Kasumi-1 (cell line): ENCODE data around the gene CDKAL1.
"Not testable (repeated sequence)": the region's sequence is repeated elsewhere in the genome, so short reads cannot be mapped to it uniquely, and the experiment has no call there.

Experiments
- DNase-seq, 2 experiments: peaks; one replicate each; lab custom pipeline; 2025; lab: John Stamatoyannopoulos, UW

The CDKAL1 gene

DNA sequence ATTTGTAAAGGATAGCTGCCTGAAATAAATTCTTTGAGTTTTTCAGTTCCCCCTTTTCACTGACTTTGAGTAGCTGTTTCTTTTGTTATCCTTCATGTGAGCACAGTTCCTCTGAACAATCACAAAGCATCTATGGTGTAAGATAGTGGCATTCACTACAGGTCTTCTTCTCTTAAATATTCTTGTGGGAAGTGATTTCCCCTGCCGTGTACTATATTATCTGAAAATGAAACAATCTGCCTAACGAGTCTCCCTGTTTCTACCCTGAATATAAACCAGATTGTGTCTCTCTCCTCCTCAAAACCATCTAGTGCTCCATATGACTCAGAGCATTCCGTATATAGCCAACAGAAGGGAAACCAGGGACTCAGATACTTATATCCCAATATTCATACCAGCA, 679.2 kb downstream of the CDKAL1 start:
- no peak for DNase-seq

DNA sequence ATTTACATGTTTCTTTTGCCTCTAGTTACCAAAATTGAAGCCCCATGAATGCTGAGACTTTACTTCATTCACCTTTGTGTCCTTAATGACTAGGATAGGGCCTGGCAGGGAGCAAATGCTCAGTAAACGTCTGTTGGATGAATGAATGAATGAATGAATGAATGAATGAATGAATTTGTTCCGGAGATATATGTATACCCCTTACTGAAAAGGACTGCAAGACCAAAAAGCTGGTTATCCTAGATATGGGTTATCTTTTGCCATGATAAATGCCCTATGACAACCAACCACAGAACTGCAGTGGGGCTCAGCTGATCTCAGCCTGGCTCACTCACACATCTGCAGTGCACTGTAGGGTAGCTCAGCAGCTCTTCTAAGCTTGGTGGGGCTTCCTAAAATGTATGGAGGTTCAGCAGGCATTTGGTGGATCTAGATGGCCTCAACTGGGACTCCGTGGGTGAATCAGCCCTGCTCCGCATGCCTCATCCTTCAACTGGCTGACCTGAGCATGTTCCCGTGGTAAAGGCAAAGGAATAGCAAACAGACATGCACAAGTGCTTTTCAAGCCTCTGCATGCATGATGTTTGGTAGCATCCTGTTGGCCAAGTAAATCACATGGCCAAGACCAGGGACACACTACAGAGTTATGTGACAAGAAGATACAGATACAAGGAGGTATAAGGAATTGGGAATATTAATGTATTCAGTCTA, 680.6 kb downstream of the CDKAL1 start:
- no peak for DNase-seq

DNA sequence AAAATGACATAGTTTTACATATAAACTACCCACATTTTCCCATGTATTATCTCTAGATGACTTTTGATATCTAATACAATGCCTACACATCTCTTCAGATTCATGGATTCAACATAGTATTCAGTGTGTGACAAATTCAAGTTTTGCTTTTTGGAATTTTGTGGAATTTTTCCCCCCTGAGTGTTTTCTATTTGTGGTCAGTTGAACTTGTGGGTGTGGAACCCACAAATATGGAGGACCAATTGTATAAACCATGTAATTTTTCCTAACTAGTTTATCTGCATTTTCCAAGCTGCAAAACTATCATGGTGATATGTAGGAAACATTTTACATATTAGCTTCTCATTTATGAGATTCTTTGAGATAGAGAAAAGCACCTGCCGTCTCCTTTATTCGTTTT, 685.0 kb downstream of the CDKAL1 start:
- DNase-seq = no peak

DNA sequence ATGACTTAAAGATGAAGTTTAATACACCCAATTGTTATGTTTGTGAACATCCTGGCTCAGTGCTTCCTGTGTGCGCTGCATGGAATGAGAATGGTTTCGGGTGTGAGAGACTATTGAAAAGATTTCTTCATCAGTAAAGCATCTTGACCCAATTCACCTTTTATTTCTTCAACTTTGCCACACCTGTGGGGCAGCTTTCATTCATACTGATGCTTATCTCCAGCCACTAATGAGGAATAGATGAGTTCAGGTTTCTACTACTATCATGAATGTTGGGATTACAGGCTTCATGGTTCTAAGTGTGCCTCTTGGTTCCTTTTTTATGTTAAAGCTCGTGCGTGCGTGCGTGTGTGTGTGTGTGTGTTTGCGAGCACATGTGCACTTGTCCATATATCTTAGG, 685.6 kb downstream of the CDKAL1 start:
- no peak for DNase-seq

DNA sequence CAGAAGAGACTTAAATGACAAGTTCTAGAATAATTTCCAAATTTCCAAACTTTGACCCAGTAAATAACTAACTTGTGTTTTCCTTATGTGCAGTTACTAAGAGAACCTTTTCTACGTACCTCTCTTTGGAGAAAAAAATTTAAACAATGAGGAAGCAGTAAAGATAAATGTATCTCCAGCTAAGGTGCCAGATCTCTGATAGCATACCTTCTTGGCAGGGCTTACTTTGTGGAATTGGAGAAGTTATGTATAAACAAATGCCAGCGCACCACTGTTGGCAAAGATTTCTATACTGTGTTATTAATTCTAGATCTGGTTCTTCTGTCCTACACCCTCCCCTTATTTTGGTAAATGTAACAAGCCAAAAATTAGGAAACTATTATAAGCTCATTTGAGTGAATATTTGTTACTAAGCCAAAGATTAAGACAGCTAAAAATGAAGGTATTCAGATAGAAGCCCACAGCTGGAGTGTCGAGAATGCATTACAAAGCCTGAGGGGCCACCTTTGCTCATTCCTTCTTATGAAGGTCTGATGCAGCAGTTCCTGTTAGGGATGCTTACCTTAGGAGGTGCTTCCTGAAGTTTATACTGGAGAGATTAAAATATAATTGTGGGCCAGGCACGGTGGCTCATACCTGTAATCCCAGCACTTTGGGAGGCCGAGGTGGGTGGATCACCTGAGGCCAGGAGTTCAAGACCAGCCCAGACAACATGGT, 686.2 kb downstream of the CDKAL1 start:
- DNase-seq = no peak

DNA sequence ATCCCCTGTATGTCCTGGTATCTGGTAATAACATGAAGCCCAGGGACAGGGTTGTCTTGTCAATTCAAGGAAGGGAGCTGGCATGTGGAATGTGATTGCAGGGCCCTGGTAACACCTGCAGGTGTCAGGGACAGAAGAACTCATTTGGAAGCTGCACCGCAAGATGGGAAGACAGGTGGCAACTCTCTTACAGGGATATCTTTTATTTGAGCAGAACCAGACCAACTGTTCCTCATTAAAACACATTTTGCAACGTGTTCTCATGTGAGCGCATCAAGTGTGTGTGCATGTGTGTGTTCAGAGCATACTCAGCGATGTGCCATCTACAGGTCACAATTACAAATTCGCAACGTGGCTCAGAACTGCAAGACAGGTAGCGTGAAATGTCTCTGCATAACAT, 688.4 kb downstream of the CDKAL1 start:
- no peak for DNase-seq

DNA sequence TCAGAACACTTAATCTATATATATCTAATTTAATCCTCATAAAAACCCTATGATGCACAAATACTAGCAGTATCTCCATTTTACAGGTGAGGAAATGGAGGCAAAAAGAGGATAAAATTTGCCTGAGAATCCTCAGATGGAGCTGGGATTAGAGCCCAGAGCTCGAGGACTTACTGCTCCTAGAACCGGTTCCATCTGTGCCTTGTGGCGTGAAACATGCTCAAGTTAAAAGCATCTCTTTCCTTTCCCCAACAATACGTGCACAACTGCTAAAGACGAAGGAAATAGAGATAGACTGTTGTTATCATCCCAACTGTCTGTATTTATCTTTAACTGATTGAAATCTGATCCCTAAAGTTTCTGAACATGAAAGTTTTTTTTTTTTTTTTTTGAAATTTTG, 691.7 kb downstream of the CDKAL1 start:
- DNase-seq = no peak

DNA sequence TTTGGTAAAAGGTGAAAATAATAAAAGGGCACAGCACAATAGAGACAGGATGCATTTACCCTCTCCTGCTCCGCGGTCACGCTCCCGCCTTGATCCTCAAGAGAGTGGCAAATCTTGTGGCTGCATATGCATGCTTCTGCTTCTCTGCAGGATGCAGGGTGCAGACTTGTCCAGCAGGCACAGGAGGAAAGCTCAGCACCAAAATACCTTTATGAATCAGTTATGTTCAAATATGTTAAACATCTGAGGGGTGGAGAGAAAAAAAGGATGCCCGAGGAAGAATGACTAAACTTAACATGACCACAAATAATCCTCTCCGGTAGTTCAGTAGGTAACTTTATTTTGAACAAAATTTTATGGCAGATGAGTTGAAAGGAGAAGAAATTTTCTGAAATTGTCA, 693.2 kb downstream of the CDKAL1 start:
- no peak for DNase-seq

DNA sequence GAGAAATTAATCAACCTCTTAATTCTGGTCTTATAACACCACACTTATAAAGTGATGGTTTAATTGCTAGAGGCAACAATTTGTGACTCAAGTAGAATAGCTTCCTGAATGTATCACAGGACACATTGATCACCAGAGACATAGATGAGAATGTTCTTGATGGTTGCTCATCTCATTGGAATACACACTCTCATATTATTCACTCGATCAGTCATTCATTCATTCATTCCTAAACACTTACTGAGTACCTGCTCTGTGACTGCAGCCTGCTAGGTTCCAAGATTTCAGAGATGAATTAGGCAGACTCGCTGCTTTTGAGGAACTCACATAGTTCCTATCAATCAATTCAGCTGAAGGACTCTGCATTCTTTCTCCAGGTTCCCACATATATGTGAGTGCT, 694.2 kb downstream of the CDKAL1 start:
- DNase-seq = no peak

DNA sequence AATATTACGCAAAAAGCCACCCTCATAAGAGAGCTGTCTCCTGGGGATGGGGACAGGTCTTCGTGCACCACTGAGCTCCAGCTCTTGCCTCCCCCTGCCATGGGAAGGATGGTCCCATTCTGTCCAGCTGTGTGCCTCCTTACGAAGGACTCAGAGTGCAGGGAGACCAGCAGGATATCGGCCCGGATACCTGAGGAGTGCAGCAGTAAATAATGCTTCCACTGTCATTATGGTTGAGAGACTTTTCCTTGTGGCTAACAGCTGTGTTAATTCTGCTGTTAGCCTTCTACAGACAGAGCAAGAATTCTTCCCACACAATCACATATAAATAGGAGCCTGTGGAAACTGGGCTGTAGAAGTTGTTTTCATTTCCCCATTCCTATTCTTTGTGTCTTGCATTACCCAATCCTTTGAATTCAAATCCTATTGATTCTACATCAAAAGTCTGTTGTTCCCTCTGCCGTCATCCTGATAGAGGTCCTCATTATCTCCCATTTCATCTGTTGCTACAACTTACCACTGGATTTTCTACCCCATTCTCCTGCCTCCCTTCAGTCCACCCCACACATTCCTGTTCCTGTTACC, 694.7 kb downstream of the CDKAL1 start:
- no peak for DNase-seq

DNA sequence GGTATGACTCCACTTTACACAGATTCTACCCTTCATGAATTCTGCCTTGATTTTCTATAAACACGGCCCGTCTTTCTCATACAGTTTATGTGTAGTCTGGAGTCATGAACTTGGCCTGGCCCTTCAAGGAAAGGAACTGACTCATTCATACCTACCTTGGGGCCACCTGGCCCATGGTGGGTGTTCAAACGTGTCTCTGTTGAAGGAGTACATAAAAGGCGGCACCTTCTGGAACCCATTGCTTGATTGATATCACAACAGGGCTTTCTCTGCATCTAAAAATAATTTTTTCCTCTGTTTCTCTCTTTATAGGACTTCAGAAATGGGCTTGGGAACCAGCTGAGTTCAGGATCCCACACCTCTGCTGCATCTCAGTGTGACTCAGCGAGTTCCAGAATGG, 696.3 kb downstream of the CDKAL1 start:
- no peak for DNase-seq

DNA sequence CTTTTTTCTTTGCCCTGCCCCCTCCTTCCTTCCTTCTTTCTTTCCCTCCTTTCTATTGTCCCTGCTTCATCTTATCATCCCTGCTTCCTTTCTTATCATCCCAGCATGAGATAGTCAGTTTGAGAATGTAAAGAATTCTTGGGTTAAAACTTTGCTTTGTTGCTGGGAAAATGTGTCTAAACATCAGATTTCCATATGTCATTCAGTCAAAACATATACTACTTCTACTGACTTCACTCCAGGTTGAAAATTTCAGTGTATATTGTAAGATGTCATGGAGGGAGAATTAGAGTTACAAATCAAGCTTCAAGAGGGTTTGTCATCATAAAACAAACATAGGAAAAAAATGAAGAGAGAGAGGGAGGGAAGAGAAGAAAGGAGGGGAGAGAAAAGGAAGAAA, 700.9 kb downstream of the CDKAL1 start:
- no peak for DNase-seq

DNA sequence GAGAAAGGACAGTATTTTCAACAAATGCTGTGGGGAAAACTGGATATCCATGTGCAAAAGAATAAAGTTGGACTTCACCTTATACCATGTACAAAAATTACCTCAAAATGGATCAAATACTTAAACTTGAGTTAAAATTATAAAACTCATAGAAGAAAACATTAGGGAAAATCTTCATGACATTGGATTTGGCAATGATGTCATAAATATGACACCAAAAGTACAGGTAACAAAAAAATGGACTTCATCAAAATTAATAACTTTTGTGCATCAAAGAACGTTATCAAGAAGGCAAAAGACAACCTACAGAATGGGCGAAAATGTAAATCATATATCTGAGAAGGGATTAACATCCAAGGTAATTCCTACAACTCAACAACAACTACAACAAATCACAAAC, 704.0 kb downstream of the CDKAL1 start:
- no peak for DNase-seq

DNA sequence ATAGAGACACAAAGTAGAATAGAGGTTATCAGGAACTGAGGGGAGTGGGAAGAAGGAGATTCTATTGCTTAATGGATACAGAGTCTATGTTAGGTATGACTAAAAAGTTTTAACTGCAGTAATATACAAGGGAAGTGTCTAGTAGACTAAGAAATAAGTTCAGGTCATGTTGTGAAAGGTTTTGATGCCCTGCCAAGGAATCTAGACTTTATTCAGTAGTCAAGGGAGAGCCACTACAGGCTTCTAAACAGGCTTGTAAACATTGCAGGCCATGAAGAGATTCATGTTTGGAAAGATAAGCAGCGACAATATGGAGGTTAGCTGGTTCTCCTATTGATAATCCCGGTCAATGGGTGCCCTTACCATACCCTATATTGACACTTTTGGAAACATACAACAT, 706.5 kb downstream of the CDKAL1 start:
- DNase-seq = no peak

DNA sequence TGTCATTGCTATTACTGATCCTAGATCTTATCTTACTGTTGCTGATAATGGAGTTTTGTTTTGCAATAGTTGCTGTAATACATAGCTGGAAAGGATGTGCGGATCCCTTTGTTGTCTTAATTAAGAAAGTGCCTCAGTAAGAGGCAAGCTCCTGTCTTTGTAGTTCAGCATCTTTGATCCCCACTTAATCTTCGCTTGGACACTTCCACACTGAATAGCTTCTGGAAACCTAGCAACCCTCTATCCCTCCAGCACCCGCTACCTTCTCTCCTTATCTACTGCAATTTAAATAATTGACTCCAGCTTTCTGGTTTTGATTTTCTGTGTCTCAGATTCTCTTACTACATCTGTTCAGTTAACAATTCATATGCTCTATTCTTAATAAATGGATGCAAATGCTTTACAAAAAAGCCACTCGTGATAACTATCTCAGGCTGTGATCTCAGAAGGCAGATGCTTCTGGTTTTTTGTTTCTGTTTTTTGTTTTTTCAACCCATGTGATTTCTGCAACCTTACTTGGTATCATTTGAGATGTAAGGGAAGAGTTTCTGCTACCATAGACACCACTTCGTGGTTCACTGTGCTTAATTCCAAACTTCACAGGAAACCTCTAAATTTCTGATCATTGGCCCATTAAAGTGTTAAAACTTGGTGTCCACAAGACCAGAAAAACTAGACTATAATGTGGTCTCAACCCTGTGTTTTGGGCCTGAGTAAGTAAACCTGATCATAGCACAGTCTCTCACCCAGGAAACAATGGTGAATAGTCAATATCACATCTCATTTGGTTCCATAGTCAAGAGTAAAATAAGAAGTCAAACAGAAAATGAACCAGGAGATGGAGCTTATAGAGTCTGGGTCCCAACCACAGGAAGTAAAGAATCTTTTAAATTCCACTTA, 707.2 kb downstream of the CDKAL1 start:
- no peak for DNase-seq

DNA sequence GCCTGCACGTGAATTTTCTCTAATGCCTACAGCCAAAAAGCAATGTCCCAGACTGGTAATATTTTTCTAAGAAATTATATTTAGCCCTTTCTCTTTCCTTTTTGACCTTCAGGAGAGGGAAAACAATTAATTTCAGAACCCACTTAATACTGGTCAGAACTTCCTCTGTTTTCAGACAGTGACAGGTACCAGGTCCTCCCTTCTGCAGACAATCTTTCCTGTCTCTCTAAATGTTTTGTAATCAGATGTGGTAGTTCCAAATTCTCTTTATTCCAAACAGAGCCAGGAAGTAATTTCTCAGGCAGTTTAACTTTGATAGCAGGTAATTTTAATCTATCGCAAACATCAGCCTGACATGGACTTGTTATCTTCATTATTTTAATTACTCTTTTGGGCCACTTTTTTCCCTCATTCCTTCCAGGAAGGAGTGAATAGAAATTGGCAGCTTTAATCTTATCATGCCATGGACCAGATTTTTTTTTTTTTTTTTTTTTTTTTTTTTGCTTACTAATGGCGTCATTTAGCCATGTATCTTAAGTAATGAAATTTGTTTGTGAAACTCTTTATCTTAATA, 710.7 kb downstream of the CDKAL1 start:
- DNase-seq = no peak

DNA sequence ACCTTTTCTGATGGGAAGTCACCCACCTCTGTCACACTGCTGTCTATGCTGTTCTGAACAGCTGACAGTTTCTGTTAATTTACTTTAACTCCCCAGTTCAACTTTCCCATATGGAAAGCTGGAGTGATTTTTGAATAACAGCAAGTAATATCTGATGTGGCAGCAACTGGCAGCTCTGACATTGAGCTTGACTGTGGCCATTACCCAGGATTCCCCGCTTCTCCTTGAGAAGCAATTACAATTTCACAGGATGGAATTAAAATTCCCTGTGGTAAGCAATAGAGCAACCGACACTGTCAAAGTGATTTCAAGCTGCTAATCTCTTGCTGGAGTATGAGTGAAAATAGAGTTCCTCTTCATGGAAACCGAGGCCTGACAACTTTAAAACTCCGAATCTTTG, 711.2 kb downstream of the CDKAL1 start:
- DNase-seq = no peak

DNA sequence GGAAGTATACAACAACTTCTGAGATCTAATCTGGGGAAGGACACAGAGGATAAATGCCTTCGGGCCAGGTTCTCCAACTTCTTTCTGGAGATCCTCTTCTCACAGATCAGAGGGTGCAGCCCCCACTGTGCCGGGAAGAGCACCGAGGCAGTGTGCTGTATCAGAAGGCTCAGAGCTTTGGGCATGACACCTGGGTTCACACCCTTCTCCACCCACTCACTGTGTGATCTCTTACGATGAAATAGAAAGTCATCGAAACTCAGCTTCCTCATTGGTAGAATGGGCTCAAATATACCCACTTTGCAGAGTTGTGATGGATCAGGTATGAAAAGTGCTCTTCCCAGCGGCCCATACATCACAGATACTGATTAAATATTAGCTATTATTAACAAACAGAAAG, 711.8 kb downstream of the CDKAL1 start:
- no peak for DNase-seq

DNA sequence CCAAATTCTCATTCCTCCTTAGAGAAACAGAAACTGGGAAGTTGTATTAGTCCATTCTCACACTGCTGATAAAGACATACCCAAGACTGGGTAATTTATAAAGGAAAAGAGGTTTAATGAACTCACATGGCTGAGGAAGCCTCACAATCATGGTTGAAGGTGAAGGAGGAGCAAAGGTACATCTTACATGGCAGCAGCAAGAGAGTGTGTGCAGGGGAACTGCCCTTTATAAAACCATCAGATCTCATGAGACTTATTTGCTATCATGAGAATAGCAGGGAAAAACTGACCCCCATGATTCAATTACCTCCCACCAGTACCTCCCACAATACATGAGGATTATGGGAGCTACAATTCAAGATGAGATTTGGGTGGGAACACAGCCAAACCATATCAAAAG, 720.2 kb downstream of the CDKAL1 start:
- DNase-seq = not testable (repeated sequence)

DNA sequence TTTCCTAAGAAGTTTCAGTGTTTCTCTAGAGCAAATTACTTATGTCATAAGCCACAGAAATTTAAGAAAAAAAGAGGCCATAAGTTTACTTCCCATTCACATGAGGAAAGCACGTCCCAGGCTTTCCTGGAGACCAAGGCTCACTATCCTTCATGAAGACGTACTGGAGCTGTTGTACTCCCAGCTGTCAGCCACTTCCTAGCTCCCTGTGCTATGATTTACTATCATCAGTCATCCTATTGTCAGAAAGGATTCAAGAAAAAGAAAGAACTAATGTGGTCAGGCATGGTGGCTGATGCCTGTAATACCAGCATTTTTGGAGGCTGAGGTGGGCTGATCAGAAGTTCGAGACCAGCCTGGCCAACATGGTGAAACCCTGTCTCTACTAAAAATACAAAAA, 721.9 kb downstream of the CDKAL1 start:
- no peak for DNase-seq

DNA sequence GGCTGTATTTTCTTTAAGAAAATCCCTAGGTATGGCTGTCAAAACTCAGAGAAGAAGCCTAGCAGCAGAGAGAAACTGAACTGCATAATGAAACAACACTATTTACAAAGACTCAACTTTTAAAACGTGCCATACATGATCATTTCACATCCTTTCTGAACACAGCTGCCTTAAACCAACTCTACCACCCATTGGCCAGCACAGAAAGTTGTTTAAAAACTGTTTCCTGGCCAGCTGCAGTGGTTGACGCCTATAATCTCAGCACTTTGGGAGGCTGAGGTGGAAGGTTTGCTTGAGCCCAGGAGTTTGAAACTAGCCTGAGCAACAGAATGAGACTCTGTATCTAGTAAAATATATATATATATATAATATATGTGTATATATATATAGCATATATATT, 722.9 kb downstream of the CDKAL1 start:
- no peak for DNase-seq

DNA sequence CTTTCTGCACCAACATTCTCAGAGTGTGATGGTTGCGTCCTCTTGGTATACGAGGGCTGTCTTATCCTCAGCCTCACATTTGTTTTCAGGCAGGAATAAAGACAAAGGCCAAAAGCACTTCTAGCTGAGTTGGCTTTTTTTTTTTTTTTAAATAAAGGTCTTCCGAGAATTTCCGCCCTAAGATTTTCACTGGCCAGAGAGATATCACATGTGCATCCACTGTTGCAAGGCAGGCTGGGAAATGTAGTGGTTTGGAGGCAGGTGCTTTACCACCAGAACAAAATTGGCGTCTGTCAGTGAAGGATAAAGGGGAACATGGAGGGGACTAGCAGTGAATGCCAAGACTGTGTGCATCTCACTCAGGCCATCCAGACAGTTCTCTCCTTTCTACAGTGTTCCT, 724.4 kb downstream of the CDKAL1 start:
- DNase-seq = no peak
